Adrenal gland (tissue), 5 donors: ENCODE data around the gene ANKRD45.

Experiments
- POLR2A ChIP-seq, 2 donors: fragments of 450-650 bp; IDR thresholded peaks; one replicate each; pipeline ENCODE4 v1.6.1; 2017; ENCODE audit warnings: antibody characterized with exemption in 2 of 2, mild to moderate bottlenecking in 2 of 2, moderate library complexity in 1 of 2
- TF ChIP-seq, protein P1 (sequence below), 6 experiments: fragments of 450-650 bp in 4 of 6; fragments of 200-600 bp in 2 of 6; sonication (generic) in 1 of 6; IDR thresholded peaks; 1 replicate in 5 of 6; 2 replicates in 1 of 6; pipeline versions ENCODE4 v1.5.1 to v1.8.0; 2016 to 2021; ENCODE audit warnings: antibody characterized with exemption in 6 of 6, mild to moderate bottlenecking in 2 of 6, moderate library complexity in 1 of 6
- donor health status: DM: no; HTN: no; CAD: no.

DNA sequence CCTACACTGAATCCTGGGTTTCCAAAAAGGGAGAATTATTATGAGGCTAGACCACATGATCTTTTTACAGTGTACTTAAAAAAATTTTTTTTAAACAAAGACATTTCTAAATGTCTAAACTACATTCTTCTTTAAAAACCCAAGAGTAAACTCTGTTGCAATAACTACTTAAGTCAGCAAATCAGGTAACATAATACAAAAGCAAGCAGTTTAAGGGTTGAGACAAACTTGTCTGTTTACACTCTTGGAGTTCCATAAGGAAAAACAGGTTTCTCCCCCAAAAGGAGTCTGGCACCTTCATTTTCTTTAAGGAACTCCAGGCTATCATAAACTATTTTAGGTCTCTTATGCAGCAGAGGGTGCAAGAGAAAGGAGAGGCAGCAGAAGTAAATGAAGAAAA lies 12.5 kb upstream of the ANKRD45 start:
- TF ChIP-seq, protein P1, sequence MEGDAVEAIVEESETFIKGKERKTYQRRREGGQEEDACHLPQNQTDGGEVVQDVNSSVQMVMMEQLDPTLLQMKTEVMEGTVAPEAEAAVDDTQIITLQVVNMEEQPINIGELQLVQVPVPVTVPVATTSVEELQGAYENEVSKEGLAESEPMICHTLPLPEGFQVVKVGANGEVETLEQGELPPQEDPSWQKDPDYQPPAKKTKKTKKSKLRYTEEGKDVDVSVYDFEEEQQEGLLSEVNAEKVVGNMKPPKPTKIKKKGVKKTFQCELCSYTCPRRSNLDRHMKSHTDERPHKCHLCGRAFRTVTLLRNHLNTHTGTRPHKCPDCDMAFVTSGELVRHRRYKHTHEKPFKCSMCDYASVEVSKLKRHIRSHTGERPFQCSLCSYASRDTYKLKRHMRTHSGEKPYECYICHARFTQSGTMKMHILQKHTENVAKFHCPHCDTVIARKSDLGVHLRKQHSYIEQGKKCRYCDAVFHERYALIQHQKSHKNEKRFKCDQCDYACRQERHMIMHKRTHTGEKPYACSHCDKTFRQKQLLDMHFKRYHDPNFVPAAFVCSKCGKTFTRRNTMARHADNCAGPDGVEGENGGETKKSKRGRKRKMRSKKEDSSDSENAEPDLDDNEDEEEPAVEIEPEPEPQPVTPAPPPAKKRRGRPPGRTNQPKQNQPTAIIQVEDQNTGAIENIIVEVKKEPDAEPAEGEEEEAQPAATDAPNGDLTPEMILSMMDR (IDR thresholded peaks at IDR 0.05), result no peak
- no peak for TF ChIP-seq POLR2A (IDR thresholded peaks at IDR 0.05)
